Amniotic epithelial cell (primary cell): ENCODE data around the gene COPG2.
"Not testable (repeated sequence)": the region's sequence is repeated elsewhere in the genome, so short reads cannot be mapped to it uniquely, and the experiment has no call there.

ENCODE experiments used
- DNase-seq: peaks from one replicate; pipeline ENCODE4 v3.0.0-alpha.2; 2010; ENCODE audit warnings: low read depth

The COPG2 gene

GRCh38 chr7:130649004-130649790, 19.4 kb downstream of the COPG2 start:
- DNase-seq: peak; percentile 97

DNA sequence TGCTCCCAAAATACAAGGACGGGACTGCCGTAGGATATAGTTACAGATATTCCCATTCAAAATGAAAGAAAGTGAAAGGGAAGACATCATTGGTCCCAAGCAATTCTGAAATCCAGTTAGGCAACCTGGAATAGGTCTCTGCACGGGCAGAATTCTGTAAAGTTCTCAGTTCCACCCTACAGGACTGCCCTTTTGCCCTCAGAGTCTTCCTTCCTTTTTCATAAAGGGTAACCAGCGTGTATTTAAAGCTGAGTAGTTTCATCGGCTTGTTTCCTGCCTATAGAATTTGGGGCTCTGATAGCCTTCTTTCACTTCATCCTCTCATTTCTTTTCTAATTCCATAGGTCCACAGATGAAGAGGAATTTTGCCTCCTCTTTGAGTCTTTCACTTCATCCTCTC, 20.0 kb downstream of the COPG2 start:
- DNase-seq: no peak

- no peak for DNase-seq
Observed at GRCh38 chr7:130642383-130642782, 26.2 kb downstream of the COPG2 start.

GRCh38 chr7:130641497-130641896, 27.1 kb downstream of the COPG2 start:
- DNase-seq: no peak

GRCh38 chr7:130641040-130641439, 27.5 kb downstream of the COPG2 start:
- DNase-seq: no peak

- no peak for DNase-seq
Observed at GRCh38 chr7:130639388-130639787, 29.2 kb downstream of the COPG2 start.

DNA sequence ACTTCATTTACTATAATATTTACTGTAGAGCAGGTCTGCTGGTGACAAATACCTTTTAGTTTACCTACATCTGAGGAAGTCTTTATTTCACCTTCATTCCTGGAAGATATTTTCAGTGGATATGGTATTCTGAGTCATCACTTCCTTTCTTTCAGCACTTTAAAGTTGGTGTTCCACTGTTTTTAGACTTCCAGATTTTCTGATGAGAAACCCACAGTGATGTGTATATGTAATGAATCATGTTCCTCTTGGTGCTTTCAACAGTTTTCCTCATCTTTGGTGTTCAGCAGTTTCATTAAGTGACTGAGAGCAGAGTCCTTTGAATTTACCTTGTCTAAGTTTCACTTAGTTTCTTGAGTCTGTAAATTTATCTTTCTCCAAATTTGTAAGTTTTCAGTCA, 36.4 kb downstream of the COPG2 start:
- peak; percentile 33 for DNase-seq

- no peak for DNase-seq
Observed at GRCh38 chr7:130628901-130629300, 39.6 kb downstream of the COPG2 start.

GRCh38 chr7:130627775-130628174, 40.8 kb downstream of the COPG2 start:
- no peak for DNase-seq

DNA sequence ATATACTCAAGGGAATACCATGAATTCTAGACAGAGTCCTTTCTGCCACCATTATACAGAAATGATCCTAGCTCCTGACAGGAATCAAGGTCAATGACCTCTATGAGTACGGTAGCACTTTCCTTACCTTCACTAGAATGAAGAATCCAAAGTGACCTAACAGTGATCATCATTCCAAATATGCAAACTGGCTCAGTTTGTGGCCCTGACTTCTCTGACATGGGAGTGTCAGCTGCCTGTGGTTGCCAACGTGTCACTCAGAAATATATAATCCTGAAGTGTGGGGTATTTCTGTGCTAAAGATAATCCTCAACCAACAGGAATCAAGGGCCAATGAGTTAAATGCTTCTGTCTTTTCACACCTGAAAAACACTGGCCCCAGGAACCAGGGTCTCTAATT, 45.7 kb downstream of the COPG2 start:
- DNase-seq: no peak

DNA sequence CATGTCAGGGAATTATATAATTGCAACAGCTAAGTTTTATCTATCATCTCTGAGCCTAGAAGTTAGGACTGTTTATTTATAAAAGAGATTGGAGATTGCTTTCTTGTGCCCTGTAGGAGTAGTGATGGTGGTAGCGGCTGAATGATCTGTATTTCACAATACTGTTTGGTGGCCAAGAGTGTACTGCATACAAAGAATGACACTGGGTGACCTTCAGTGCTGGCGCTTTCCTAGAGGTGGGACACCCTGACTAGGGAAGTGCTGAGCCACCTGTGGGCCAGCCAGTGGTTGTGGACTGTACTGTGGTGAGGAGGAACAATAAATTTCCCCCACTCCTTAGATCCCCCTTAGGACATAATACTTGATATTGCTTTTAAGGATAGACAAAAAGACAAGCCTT, 53.0 kb downstream of the COPG2 start:
- DNase-seq: no peak

DNA sequence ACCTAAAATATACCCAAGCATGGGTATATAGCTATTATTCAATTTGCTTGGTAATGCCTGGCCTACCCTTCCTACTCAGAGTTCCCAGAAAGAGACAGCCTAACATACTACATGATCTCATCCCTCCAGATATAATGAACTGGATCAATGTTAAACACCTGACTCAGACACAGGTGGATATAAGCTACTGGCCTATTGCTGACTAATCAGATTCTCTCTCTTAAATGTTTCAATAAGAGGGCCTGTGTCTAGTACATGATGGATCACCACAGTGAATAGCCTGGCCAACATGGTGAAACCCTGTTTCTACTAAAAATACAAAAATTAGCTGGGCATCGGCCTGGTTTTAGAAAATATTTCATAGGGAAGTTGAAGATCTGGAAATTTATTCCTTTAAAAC, 54.1 kb downstream of the COPG2 start:
- no peak for DNase-seq

- no peak for DNase-seq
Observed at GRCh38 chr7:130611218-130611617, 57.3 kb downstream of the COPG2 start.

DNA sequence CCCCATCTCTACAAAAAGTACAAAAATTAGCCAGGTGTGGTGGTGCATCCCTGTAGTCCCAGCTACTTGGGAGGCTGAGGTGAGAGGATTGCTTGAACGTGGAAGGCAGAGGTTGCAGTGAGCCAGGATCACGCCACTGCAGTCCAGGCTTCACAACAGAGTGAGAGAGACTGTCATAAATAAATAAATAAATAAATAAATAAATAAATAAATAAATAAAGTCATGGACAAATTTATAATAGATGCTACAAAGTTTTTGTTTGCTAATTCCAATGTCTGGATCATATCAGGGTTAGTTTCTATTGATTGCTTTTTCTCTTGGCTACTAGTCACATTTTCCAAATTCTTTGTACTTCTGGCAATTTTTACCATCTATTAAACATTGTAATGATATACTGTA, 61.5 kb downstream of the COPG2 start:
- not testable (repeated sequence) for DNase-seq

- no peak for DNase-seq
Observed at GRCh38 chr7:130606161-130606560, 62.4 kb downstream of the COPG2 start.

DNA sequence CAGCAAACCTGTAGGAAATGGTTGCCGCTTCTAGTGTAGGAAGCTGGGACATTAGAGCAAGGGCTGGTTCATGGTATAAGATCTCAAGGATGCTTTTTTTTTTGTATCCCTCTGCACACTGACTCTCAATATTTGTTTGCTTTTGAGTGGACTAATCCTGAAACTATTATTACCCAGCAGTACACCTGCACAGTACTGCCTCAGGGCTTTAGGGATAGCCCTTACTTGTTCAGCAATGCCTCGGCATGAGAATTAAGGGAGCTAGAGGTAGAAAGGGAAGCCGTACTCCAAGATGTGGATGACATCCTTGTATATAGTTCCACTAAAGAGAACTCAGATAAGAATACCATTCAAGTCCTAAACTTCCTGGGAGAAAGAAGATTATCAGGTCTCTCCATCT, 70.5 kb downstream of the COPG2 start:
- no peak for DNase-seq

DNA sequence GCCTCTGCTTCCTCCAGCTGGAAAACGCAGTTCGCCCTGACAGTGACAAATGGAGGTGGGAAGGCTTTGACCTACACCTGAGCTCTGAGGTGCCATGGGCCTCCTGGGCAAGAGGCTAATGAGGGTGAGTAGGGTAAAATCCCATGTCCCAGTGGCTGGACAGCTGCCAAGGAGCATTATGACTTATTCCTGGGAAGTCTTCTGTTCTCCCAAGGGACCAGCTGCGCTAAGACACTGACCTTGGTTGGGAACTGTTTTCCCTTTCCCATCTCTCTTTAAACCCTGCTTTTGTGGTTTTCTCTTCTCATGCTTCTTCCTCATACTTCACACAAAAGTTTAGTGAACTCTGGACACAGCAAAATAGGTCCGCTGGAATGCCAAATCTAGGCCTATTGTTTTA, 72.6 kb downstream of the COPG2 start:
- no peak for DNase-seq

- no peak for DNase-seq
Observed at GRCh38 chr7:130593033-130593432, 75.5 kb downstream of the COPG2 start.

DNA sequence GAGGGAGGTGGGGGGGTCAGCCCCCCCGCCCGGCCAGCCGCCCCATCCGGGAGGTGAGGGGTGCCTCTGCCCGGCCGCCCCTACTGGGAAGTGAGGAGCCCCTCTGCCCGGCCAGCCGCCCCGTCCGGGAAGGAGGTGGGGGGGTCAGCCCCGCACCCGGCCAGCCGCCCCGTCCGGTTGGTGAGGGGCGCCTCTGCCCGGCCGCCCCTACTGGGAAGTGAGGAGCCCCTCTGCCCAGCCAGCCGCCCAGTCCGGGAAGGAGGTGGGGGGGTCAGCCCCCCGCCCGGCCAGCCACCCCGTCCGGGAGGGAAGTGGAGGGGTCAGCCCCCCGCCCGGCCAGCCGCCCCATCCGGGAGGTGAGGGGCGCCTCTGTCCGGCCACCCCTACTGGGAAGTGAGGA, 77.1 kb downstream of the COPG2 start:
- DNase-seq: not testable (repeated sequence)

DNA sequence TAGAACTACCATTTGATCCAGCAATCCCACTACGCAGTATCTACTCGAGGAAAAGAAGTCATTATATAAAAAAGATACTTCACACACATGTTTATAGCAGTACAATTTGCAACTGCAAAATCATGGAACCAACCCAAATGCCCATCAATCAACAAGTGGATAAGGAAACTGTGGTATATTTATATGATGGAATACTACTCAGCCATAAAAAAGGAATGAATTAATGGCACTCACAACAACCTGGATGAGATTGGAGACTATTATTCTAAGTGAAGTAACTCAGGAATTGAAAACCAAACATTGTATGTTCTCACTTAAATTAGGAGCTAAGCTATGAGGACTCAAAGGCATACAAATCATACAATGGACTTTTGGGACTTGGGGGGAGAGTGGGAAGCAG, 82.6 kb downstream of the COPG2 start:
- DNase-seq: not testable (repeated sequence)

DNA sequence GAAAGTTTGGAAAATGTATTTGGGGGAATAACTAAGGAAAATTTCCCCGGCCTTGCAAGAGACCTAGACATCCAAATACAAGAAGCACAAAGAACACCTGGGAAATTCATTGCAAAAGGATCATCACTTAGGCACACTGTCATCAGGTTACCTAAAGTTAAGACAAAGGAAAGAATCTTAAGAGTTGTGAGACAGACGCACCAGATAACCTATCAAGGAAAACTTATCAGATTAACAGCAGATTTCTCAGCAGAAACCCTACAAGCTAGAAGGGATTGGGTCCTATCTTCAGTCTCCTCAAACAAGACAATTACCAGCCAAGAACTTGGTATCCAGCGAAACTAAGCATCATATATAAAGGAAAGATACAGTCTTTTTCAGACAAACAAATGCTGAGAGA, 93.4 kb downstream of the COPG2 start:
- DNase-seq: not testable (repeated sequence)

DNA sequence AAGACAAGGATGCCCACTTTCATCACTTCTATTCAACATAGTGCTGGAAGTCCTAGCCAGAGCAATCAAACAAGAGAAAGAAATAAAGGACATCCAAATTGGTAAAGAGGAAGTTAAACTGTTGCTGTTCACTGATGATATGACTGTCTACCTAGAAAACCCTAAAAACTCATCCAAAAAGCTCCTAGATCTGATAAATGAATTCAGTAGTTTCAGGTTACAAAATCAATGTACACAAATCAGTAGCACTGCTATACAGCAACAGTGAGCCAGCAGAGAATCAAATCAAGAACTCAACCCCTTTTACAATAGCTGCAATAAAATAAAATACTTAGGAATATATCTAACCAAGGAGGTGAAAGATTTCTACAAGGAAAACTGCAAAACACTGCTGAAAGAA, 98.4 kb downstream of the COPG2 start:
- not testable (repeated sequence) for DNase-seq

DNA sequence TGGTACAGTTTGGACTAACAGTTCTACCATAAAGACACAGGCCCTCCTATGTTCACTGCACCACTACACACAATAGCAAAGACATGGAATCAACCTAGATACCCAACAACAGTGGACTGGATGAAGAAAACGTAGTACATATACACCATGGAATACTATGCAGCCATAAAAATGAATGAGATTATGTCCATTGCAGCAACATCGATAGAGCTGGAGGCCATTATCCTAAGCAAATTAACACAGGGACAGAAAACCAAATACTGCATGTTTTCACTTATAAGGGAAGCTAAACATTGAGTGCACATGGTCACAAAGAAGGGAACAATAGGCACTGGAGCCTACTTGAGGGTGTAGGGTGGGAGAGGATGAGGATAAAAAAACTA, 101.7 kb downstream of the COPG2 start:
- DNase-seq: no peak

DNA sequence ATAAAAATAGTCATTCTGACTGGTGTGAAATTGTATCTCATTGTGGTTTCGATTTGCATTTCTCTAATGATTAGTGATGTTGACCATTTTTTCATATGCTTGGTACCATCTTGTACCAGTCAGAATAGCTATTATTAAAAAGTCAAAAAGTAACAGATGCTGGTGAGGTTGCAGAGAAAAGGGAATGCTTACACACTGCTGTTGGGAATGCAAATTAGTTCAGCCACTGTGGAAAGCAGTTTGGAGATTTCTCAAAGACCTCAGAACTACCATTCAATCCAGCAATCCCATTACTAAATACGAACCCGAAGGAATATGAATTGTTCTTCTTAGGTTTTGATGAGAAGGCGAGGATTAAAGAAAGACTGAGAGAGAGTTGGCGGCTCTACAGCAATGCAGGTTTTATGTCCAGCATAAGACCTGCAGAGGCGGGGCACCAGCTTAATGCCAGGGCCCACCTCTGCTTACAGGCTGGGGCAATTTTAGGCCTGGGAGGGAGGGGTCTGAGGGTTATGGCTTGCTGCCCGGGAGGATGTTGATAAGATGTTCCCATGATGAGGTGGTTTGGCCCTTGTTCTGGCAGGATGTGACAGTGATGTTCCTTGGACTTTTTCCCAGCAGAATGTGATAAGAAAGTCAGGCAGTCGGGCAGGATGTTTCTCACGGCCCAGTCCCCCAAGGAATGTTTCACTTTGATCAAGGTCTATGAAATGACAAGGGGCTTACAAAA, 102.2 kb downstream of the COPG2 start:
- peak; percentile 92 for DNase-seq
